PFSK-1 (cell line): ENCODE data around the gene HDX. TPM values are rescaled to one million over a fixed set of nuclear protein-coding genes. Genes with fewer than 3 reads are reported as not detected.

Experiments used
- FOXP2 ChIP-seq: optimal IDR thresholded peaks from 2 replicates; pipeline ENCODE3; 2011; ENCODE audit warnings: borderline replicate concordance, control low read depth, inconsistent platforms; ENCODE audit not compliant: insufficient read depth; ENCODE audit errors: extremely low read length, extremely low read depth
- POLR2AphosphoS5 ChIP-seq: IDR thresholded peaks from 2 replicates; pipeline ENCODE4 v1.6.1; 2012; ENCODE audit warnings: low read depth, mild to moderate bottlenecking, control low read depth, low read length, moderate library complexity
- SIN3A ChIP-seq: IDR thresholded peaks from 2 replicates; pipeline ENCODE4 v1.6.1; 2012; ENCODE audit warnings: mild to moderate bottlenecking, low read length, moderate library complexity, borderline replicate concordance; ENCODE audit not compliant: insufficient read depth
- TAF1 ChIP-seq: IDR thresholded peaks from 2 replicates; pipeline ENCODE4 v1.6.1; 2012; ENCODE audit warnings: low read length, control low read depth, borderline replicate concordance; ENCODE audit not compliant: insufficient read depth
- polyA plus RNA-seq: library from polyadenylated mRNA; unstranded; fragments of >200 nt; gene quantifications from one replicate; pipeline ENCODE4 v1.2.1, GENCODE V29; 2012; ENCODE audit warnings: low read depth, missing spikeins; ENCODE audit not compliant: insufficient read length
- TF ChIP-seq, protein P1 (sequence below), 2 experiments: IDR thresholded peaks; 2 replicates each; pipeline versions ENCODE4 v1.6.1 to v1.8.0; 2011 to 2012; ENCODE audit warnings: low read depth in 2 of 2, low read length in 2 of 2, control low read depth in 1 of 2, inconsistent platforms in 1 of 2, mild to moderate bottlenecking in 1 of 2, moderate library complexity in 1 of 2; ENCODE audit not compliant: insufficient read depth in 1 of 2

HDX gene, protein sequence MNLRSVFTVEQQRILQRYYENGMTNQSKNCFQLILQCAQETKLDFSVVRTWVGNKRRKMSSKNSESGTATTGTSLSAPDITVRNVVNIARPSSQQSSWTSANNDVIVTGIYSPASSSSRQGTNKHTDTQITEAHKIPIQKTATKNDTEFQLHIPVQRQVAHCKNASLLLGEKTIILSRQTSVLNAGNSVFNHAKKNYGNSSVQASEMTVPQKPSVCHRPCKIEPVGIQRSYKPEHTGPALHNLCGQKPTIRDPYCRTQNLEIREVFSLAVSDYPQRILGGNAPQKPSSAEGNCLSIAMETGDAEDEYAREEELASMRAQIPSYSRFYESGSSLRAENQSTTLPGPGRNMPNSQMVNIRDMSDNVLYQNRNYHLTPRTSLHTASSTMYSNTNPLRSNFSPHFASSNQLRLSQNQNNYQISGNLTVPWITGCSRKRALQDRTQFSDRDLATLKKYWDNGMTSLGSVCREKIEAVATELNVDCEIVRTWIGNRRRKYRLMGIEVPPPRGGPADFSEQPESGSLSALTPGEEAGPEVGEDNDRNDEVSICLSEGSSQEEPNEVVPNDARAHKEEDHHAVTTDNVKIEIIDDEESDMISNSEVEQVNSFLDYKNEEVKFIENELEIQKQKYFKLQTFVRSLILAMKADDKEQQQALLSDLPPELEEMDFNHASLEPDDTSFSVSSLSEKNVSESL
- 0.13 TPM for polyA plus RNA-seq

DNA sequence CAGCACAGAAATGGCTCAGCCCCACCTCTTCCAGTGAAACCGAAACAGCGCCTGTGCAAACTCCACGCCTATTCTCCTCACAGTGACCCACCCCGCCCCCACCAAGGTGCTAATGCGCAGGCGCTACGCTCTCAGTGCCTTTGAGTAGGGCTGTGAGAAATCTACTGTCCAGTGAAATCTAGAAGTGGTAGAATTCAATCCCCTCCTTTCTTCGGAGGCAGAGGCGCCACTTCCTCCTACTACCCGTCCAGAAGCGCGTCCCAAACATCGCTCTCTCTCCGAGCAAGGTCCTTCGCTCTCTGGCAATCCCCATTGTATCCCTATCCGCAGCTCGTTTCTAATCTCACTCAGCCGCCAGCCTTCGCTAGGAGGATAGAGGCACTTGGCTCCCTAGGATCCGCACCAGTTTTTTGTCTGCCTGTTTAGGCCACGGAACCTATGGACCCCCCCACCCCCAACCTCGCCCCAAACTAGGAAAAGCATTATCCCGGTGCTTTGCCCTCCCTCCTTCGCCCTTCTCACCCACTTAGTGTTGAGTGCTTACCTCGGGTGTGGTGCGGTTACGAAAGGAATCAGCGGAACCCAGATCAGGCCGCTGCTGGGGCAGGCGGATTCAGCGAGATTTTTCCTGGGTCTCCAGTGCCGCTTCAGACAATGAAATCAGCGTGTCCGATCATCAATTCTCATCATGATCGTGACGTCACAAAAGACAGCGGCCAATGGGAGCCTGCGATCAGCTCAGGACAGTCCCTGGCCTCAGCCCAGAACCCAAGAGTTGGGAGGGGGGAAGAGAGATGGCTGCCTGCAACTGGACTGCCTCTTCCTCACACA is at the start of gene HDX:
Gene HDX (minus strand): TSS at position 656 of the 831 bp plus-strand sequence. CDS start 27,056 bp downstream, outside the sequence.
- no peak for TF ChIP-seq FOXP2
- TF ChIP-seq POLR2AphosphoS5 = no peak
- TF ChIP-seq TAF1 = no peak
- TF ChIP-seq SIN3A = no peak
- TF ChIP-seq, protein P1, sequence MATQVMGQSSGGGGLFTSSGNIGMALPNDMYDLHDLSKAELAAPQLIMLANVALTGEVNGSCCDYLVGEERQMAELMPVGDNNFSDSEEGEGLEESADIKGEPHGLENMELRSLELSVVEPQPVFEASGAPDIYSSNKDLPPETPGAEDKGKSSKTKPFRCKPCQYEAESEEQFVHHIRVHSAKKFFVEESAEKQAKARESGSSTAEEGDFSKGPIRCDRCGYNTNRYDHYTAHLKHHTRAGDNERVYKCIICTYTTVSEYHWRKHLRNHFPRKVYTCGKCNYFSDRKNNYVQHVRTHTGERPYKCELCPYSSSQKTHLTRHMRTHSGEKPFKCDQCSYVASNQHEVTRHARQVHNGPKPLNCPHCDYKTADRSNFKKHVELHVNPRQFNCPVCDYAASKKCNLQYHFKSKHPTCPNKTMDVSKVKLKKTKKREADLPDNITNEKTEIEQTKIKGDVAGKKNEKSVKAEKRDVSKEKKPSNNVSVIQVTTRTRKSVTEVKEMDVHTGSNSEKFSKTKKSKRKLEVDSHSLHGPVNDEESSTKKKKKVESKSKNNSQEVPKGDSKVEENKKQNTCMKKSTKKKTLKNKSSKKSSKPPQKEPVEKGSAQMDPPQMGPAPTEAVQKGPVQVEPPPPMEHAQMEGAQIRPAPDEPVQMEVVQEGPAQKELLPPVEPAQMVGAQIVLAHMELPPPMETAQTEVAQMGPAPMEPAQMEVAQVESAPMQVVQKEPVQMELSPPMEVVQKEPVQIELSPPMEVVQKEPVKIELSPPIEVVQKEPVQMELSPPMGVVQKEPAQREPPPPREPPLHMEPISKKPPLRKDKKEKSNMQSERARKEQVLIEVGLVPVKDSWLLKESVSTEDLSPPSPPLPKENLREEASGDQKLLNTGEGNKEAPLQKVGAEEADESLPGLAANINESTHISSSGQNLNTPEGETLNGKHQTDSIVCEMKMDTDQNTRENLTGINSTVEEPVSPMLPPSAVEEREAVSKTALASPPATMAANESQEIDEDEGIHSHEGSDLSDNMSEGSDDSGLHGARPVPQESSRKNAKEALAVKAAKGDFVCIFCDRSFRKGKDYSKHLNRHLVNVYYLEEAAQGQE (IDR thresholded peaks at IDR 0.05; ENCODE audit: insufficient read depth in 1 of 2, low read depth in 2 of 2, low read length in 2 of 2) = no peak

DNA sequence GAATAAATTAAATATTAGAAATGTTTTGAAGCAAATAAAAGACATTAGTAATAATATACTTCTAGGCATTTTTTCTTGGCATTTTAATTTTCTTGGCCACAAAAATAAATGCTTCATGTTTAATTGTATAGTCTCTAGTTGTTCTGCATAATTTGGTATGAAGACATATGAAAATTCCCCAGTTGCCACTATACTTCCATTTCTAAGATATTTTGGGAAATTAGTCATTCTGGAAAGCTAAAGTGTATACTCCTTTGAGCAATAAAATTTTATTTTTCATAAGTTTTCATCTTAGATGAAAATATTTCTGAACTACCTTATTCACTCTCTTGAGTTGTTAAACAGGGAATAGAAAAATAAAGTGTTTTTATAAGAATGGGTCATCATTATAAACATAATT is 13.8 kb downstream of the HDX start:
- TF ChIP-seq SIN3A = no peak
- TF ChIP-seq FOXP2 = no peak
- TF ChIP-seq, protein P1 (IDR thresholded peaks at IDR 0.05; ENCODE audit: insufficient read depth in 1 of 2, low read depth in 2 of 2, low read length in 2 of 2) = no peak
- TF ChIP-seq TAF1 = no peak
- no peak for TF ChIP-seq POLR2AphosphoS5

DNA sequence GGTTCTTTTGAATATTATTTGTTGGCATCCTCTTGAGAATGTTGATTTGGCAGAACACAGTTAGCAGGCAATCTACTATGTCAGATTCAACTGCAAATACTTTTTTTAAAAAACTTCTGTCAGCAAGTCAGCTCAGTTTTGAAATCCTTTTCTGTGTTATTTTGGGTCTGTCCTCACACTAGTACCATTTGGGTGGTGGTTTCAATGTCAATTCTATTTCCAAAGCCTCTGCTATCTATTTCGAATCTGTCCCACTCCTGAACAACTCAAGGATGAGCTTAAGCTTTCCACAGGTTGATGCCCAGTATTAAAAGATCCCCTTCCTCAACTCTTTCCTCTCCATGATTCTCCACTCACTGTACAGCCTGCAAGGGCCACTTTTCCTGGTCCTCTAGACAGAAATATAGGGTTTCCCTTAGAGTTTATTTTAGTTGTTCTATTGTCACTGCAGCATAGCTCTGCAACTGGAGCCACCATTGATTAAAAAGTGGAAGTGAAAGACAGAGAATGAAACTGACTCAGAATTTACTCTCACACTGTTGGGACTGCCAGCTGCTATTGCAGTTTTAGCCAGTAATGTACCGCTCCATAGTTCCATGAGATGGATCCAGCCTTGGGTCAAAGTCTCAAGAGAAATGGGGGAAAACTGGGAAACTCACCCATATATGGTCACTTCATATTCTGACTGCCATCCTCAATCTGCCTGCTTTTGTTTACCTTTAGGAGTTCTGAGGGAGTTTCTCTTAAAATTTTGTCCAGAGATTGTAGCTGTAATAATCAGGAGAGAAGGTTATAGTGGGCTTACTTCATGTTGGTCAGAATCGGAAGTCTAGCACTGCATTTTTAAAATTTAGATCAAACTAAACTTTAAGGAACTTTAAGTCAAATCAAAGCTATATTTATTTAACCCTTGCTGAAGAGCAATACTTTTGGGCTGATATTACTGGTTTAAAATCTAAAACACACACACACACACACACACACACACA is 14.6 kb downstream of the HDX start:
- TF ChIP-seq SIN3A (no peak), FOXP2 (no peak), TAF1 (no peak), POLR2AphosphoS5 (no peak)
- TF ChIP-seq, protein P1 (IDR thresholded peaks at IDR 0.05; ENCODE audit: insufficient read depth in 1 of 2, low read depth in 2 of 2, low read length in 2 of 2) = no peak

DNA sequence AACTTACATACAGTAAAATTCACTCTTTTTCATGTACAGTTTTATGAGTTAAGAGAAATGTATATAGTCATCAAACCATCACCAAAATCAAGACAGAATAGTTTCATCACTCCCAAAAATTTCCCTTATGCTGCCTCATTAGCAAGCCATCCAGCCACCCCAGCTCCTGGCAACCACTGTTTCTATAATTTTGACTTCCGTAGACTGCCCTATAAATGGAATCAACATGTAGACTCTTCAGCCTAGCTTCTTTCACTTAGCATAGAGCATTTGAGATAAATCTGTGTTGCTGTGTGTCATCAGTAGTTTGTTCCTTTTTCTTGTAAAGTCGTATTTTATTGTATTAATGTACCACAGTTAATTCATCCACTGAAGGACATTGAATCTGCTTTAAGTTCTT is 23.2 kb downstream of the HDX start:
- no peak for TF ChIP-seq SIN3A
- no peak for TF ChIP-seq FOXP2
- no peak for TF ChIP-seq TAF1
- TF ChIP-seq, protein P1 (IDR thresholded peaks at IDR 0.05; ENCODE audit: insufficient read depth in 1 of 2, low read depth in 2 of 2, low read length in 2 of 2) = no peak
- no peak for TF ChIP-seq POLR2AphosphoS5
